Vagina (tissue), 2 donors: Measurements from ENCODE around the gene WDR59.

Source experiments
- CTCF ChIP-seq, 3 experiments: fragments of 450-650 bp in 2 of 3; fragments of 200-600 bp in 1 of 3; sonication (generic) in 1 of 3; IDR thresholded peaks; one replicate each; pipeline ENCODE4 v1.5.1; 2017 to 2019; ENCODE audit warnings: antibody characterized with exemption in 3 of 3, mild to moderate bottlenecking in 2 of 3, moderate library complexity in 2 of 3
- POLR2A ChIP-seq, 2 donors: fragments of 450-650 bp; IDR thresholded peaks; one replicate each; pipeline ENCODE4 v1.6.1; 2017; ENCODE audit warnings: antibody characterized with exemption in 2 of 2, mild to moderate bottlenecking in 2 of 2, moderate library complexity in 2 of 2

GRCh38 chr16:74841469-74841868 lies 143.5 kb downstream of the WDR59 start:
- TF ChIP-seq CTCF (IDR thresholded peaks at IDR 0.05), result no peak
- TF ChIP-seq POLR2A (IDR thresholded peaks at IDR 0.05), result no peak
